ENCODE data around the gene MYO1F. TPM values are rescaled to one million over a fixed set of nuclear protein-coding genes. Genes with fewer than 3 reads are reported as not detected.
A peak's percentile ranks its signal among the peaks of the same experiment; 100 is the strongest.

Gene MYO1F
- polyA plus RNA-seq, 3 donors = 121 to 707 (median 197) TPM

- Histone ChIP-seq H3K4me3 (replicated peaks in 1 of 3; ENCODE audit: low read depth in 2 of 3, low read length in 3 of 3) (peak overlapping the region; percentile 33 to 71 (median 45)), H3K79me2 (ENCODE audit: insufficient read depth, low read length) (no peaks in the 10 kb centered on the region), H3K9me3 (replicated peaks in 1 of 2; ENCODE audit: control insufficient read depth in 1 of 2, insufficient read depth in 1 of 2, low read length in 2 of 2) (peaks cover 6 to 16% of the 10 kb centered on the region in 2 donors), H2AFZ (ENCODE audit: insufficient read depth, low read depth, low read length, poor library complexity, severe bottlenecking) (peak overlapping the region; percentile 83), H3K27ac (ENCODE audit: low read depth in 1 of 2, low read length in 2 of 2) (no peak overlapping the region), H4K20me1 (ENCODE audit: insufficient read depth, low read length) (no peaks in the 10 kb centered on the region), H3K27me3 (ENCODE audit: control insufficient read depth in 2 of 2, insufficient read depth in 2 of 2, low read length in 2 of 2) (peaks cover 6 to 30% of the 10 kb centered on the region in 2 donors), H3K36me3 (replicated peaks in 1 of 2; ENCODE audit: control insufficient read depth in 1 of 2, insufficient read depth in 2 of 2, low read length in 2 of 2) (no peaks in the 10 kb centered on the region), H3K4me1 (ENCODE audit: control insufficient read depth in 1 of 2, insufficient read depth in 2 of 2, low read length in 2 of 2) (peaks cover 22 to 27% of the 10 kb centered on the region in 2 donors), H3K4me2 (replicated peaks; ENCODE audit: extremely low read depth, low read length, poor library complexity, severe bottlenecking) (peak overlapping the region; percentile 80), H3K9ac (ENCODE audit: insufficient read depth, low read length, poor library complexity, severe bottlenecking) (peak overlapping the region; percentile 34)
- intact Hi-C loops (cut with micrococcal nuclease) = loop anchor here in 1 of 2 donors (10.0 kb wide), 1 partner anchor 85 kb away; the partner anchor contains the start of gene ACTL9
- whole genome bisulfite sequencing (ENCODE audit: insufficient coverage) = 3% methylated on average over 38 of the region's 47 CpGs
- Mint-ChIP-seq H3K36me3 (peaks cover 0 to 9% of the 10 kb centered on the region in 2 donors), H3K27ac (peak overlapping the region in 3 of 7 donors; percentile 2 to 57 (median 52)), H3K4me3 (peak overlapping the region; percentile 75 to 95), H3K27me3 (ENCODE audit: low read depth in 3 of 3) (peaks cover 24 to 60% (median 38%) of the 10 kb centered on the region in 3 donors), H3K4me1 (peaks cover 22% of the 10 kb centered on the region), H3K9me3 (peaks cover 5 to 18% (median 10%) of the 10 kb centered on the region in 7 donors)
- DNase-seq = peak; percentile 35 to 59 (median 37)
- TF ChIP-seq CTCF (IDR thresholded peaks at IDR 0.05) = no peak
These were observed 32.2 kb upstream of the MYO1F start for GRCh38 chr19:8609279-8610040.

GRCh38 chr19:8608941-8609278 is 31.7 kb upstream of the MYO1F start:
- peaks cover 6 to 30% of the 10 kb centered on the region in 2 donors for H3K27me3 ChIP-seq (ENCODE audit: control insufficient read depth in 2 of 2, insufficient read depth in 2 of 2, low read length in 2 of 2)
- TF ChIP-seq CTCF (IDR thresholded peaks at IDR 0.05) = no peak
- H3K27ac ChIP-seq (ENCODE audit: low read depth in 1 of 2, low read length in 2 of 2) = no peak overlapping the region
- peaks cover 22 to 27% of the 10 kb centered on the region in 2 donors for H3K4me1 ChIP-seq (ENCODE audit: control insufficient read depth in 1 of 2, insufficient read depth in 2 of 2, low read length in 2 of 2)
- no peak for DNase-seq
- intact Hi-C loops (cut with micrococcal nuclease) = no loop called here
- H4K20me1 ChIP-seq (ENCODE audit: insufficient read depth, low read length) = no peaks in the 10 kb centered on the region
- Mint-ChIP-seq H3K27ac (no peak overlapping the region), H3K4me1 (peaks cover 22% of the 10 kb centered on the region), H3K36me3 (peaks cover 0 to 9% of the 10 kb centered on the region in 2 donors), H3K4me3 (peak overlapping the region; percentile 51 to 88), H3K27me3 (ENCODE audit: low read depth in 3 of 3) (peaks cover 24 to 58% (median 38%) of the 10 kb centered on the region in 3 donors), H3K9me3 (peaks cover 5 to 23% (median 11%) of the 10 kb centered on the region in 7 donors)
- peak overlapping the region; percentile 80 for H3K4me2 ChIP-seq (replicated peaks; ENCODE audit: extremely low read depth, low read length, poor library complexity, severe bottlenecking)
- WGBS (ENCODE audit: insufficient coverage) = 62% methylated on average over 4 of the region's 5 CpGs
- H2AFZ ChIP-seq (ENCODE audit: insufficient read depth, low read depth, low read length, poor library complexity, severe bottlenecking) = peak overlapping the region; percentile 83
- no peaks in the 10 kb centered on the region for H3K79me2 ChIP-seq (ENCODE audit: insufficient read depth, low read length)
- no peaks in the 10 kb centered on the region for H3K36me3 ChIP-seq (replicated peaks in 1 of 2; ENCODE audit: control insufficient read depth in 1 of 2, insufficient read depth in 2 of 2, low read length in 2 of 2)
- no peak overlapping the region for H3K9ac ChIP-seq (ENCODE audit: insufficient read depth, low read length, poor library complexity, severe bottlenecking)
- H3K9me3 ChIP-seq (replicated peaks in 1 of 2; ENCODE audit: control insufficient read depth in 1 of 2, insufficient read depth in 1 of 2, low read length in 2 of 2) = peaks cover 6 to 20% of the 10 kb centered on the region in 2 donors
- H3K4me3 ChIP-seq (replicated peaks in 1 of 3; ENCODE audit: low read depth in 2 of 3, low read length in 3 of 3) = peak overlapping the region in 1 of 3 experiments; percentile 71

Data from CD14-positive monocyte (primary cell).